Liver (tissue), 9 donors: ENCODE measurements around the gene TMEM186. TPM values are rescaled to one million over a fixed set of nuclear protein-coding genes. Genes with fewer than 3 reads are reported as not detected.

Experiments
- DNase-seq: peaks from one replicate; pipeline ENCODE4 v3.0.0-alpha.2; 2017; ENCODE audit warnings: low spot score
- H3K27ac ChIP-seq, 2 donors: one replicate each; pipeline ENCODE4 v1.7.0; 2013; ENCODE audit warnings: inconsistent platforms in 2 of 2, low read length in 2 of 2, control low read depth in 1 of 2, low read depth in 1 of 2, mild to moderate bottlenecking in 1 of 2
- H3K27me3 ChIP-seq, 4 donors: one replicate each; pipeline versions ENCODE4 v1.6.1 to v1.7.0; 2013; ENCODE audit warnings: low read length in 3 of 4, inconsistent platforms in 1 of 4, mild to moderate bottlenecking in 1 of 4, moderate library complexity in 1 of 4; ENCODE audit not compliant: control insufficient read depth in 4 of 4, insufficient read depth in 4 of 4
- H3K36me3 ChIP-seq, 4 donors: one replicate each; pipeline versions ENCODE4 v1.6.1 to v1.7.0; 2013; ENCODE audit warnings: low read length in 3 of 4, mild to moderate bottlenecking in 3 of 4, low read depth in 1 of 4, moderate library complexity in 1 of 4; ENCODE audit not compliant: control insufficient read depth in 4 of 4, insufficient read depth in 3 of 4
- H3K4me1 ChIP-seq, 4 donors: one replicate each; pipeline versions ENCODE4 v1.6.1 to v1.7.0; 2013; ENCODE audit warnings: low read length in 3 of 4, mild to moderate bottlenecking in 3 of 4, moderate library complexity in 1 of 4; ENCODE audit not compliant: control insufficient read depth in 4 of 4, insufficient read depth in 4 of 4
- H3K4me3 ChIP-seq, 3 donors: one replicate each; pipeline versions ENCODE4 v1.6.1 to v1.7.0; 2013; ENCODE audit warnings: low read length in 3 of 3, control low read depth in 1 of 3, low read depth in 1 of 3, mild to moderate bottlenecking in 1 of 3
- H3K9ac ChIP-seq, 2 donors: one replicate each; pipeline ENCODE4 v1.7.0; 2013; ENCODE audit warnings: low read length in 2 of 2, mild to moderate bottlenecking in 2 of 2, moderate library complexity in 2 of 2, control low read depth in 1 of 2, low read depth in 1 of 2
- H3K9me3 ChIP-seq, 4 donors: one replicate each; pipeline versions ENCODE4 v1.6.1 to v1.7.0; 2013; ENCODE audit warnings: low read length in 3 of 4; ENCODE audit not compliant: control insufficient read depth in 4 of 4
- CTCF ChIP-seq: fragments of 150-350 bp; IDR thresholded peaks from 2 replicates; pipeline ENCODE4 v1.5.1; 2017; ENCODE audit warnings: improper control_type of control experiment, low read depth, low read length; ENCODE audit not compliant: missing input control
- EGR1 ChIP-seq, 2 donors: IDR thresholded peaks; 2 replicates each; pipeline ENCODE4 v1.6.1; 2016 to 2018; ENCODE audit warnings: antibody characterized with exemption in 2 of 2, low read depth in 2 of 2
- FOXA1 ChIP-seq: IDR thresholded peaks from 2 replicates; pipeline ENCODE4 v1.6.1; 2016; ENCODE audit warnings: antibody characterized with exemption
- FOXA2 ChIP-seq: IDR thresholded peaks from 2 replicates; pipeline ENCODE4 v1.6.1; 2016; ENCODE audit warnings: antibody characterized with exemption
- GABPA ChIP-seq, 2 donors: IDR thresholded peaks in 1 of 2; conservative IDR thresholded peaks in 1 of 2; 2 replicates each; pipeline ENCODE4 v1.6.1; 2016; ENCODE audit warnings: antibody characterized with exemption in 2 of 2, mild to moderate bottlenecking in 1 of 2, moderate library complexity in 1 of 2
- HNF4A ChIP-seq, 2 donors: conservative IDR thresholded peaks; 2 replicates each; pipeline ENCODE4 v1.6.1; 2016; ENCODE audit warnings: antibody characterized with exemption in 2 of 2, mild to moderate bottlenecking in 2 of 2
- HNF4G ChIP-seq: IDR thresholded peaks from 2 replicates; pipeline ENCODE4 v1.6.1; 2016; ENCODE audit warnings: antibody characterized with exemption
- JUND ChIP-seq, 2 donors: IDR thresholded peaks; 2 replicates each; pipeline ENCODE4 v1.6.1; 2016; ENCODE audit warnings: antibody characterized with exemption in 2 of 2
- NR2F2 ChIP-seq: IDR thresholded peaks from 2 replicates; pipeline ENCODE4 v1.6.1; 2016; ENCODE audit warnings: antibody characterized with exemption
- RAD21 ChIP-seq, 2 donors: IDR thresholded peaks; 2 replicates each; pipeline ENCODE4 v1.6.1; 2016; ENCODE audit warnings: antibody characterized with exemption in 2 of 2, mild to moderate bottlenecking in 2 of 2
- RXRA ChIP-seq, 2 donors: IDR thresholded peaks; 2 replicates each; pipeline ENCODE4 v1.6.1; 2017 to 2018; ENCODE audit warnings: antibody characterized with exemption in 2 of 2, mild to moderate bottlenecking in 1 of 2
- SP1 ChIP-seq: IDR thresholded peaks from 2 replicates; pipeline ENCODE4 v1.6.1; 2018; ENCODE audit warnings: antibody characterized with exemption, mild to moderate bottlenecking
- TAF1 ChIP-seq: conservative IDR thresholded peaks from 2 replicates; pipeline ENCODE4 v1.6.1; 2016; ENCODE audit warnings: antibody characterized with exemption, mild to moderate bottlenecking
- YY1 ChIP-seq: IDR thresholded peaks from 2 replicates; pipeline ENCODE4 v1.6.1; 2016; ENCODE audit warnings: antibody characterized with exemption, mild to moderate bottlenecking
- ZBTB33 ChIP-seq: IDR thresholded peaks from 2 replicates; pipeline ENCODE4 v1.6.1; 2016; ENCODE audit warnings: antibody characterized with exemption
- WGBS: extraction: QIAGEN DNeasy Blood & Tissue Kit; methylation state at CpG from one replicate; pipeline ENCODE4 v1.1.7; 2013; 5-methylcytosine and 5-hydroxymethylcytosine counted together
- polyA plus RNA-seq, 2 donors: library from polyadenylated mRNA; stranded (reverse) in 1 of 2; unstranded in 1 of 2; fragments of 200-250 nt in 1 of 2; fragments of >200 nt in 1 of 2; fragmentation: Nextera tagmentation in 1 of 2; extraction: Ambion mirVana in 1 of 2; gene quantifications; one replicate each; pipeline versions ENCODE4 v1.2.1 to v1.2.3, GENCODE V29; 2013 to 2015
- total RNA-seq, 2 donors: library from RNA; depleted of rRNA; stranded (reverse); fragments of >200 nt; gene quantifications; one replicate each; pipeline ENCODE4 v1.2.3, GENCODE V29; 2014
- TF ChIP-seq, protein P1 (sequence below): IDR thresholded peaks from 2 replicates; pipeline ENCODE4 v1.6.1; 2016; ENCODE audit warnings: antibody characterized with exemption
- TF ChIP-seq, protein P2 (sequence below): IDR thresholded peaks from 2 replicates; pipeline ENCODE4 v1.6.1; 2016; ENCODE audit warnings: antibody characterized with exemption
- TF ChIP-seq, protein P3 (sequence below): IDR thresholded peaks from 2 replicates; pipeline ENCODE4 v1.6.1; 2016; ENCODE audit warnings: antibody characterized with exemption, mild to moderate bottlenecking
- donor health status: healthy.
- donor health status: healthy.
- donor health status: healthy.
- donor health status: healthy.
- donor health status: healthy.

The TMEM186 gene
- total and polyA plus RNA-seq, 4 donors = 3.3 to 11.0 (median 7.1) TPM

GRCh38 chr16:8832717-8833105 lies 35.3 kb upstream of the TMEM186 start:
- H3K27me3 ChIP-seq = no peaks in the 10 kb centered on the region
- no peak for DNase-seq
- peaks cover 8 to 26% (median 13%) of the 10 kb centered on the region in 4 donors for H3K36me3 ChIP-seq
- no peak overlapping the region for H3K27ac ChIP-seq
- H3K4me3 ChIP-seq = no peak overlapping the region
- no peak for TF ChIP-seq FOXA2
- TF ChIP-seq, protein P1, sequence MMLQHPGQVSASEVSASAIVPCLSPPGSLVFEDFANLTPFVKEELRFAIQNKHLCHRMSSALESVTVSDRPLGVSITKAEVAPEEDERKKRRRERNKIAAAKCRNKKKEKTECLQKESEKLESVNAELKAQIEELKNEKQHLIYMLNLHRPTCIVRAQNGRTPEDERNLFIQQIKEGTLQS = no peak
- no peak for TF ChIP-seq RXRA (IDR thresholded peaks at IDR 0.05)
- TF ChIP-seq FOXA1 = no peak
- no peak for TF ChIP-seq RAD21 (IDR thresholded peaks at IDR 0.05)
- no peaks in the 10 kb centered on the region for H3K4me1 ChIP-seq
- no peaks in the 10 kb centered on the region for H3K9me3 ChIP-seq
- 86% methylated on average over 16 of the region's 16 CpGs for WGBS
- no peak overlapping the region for H3K9ac ChIP-seq

- TF ChIP-seq EGR1 (IDR thresholded peaks at IDR 0.05; ENCODE audit: low read depth in 2 of 2) = no peak
- no peak for TF ChIP-seq GABPA (IDR thresholded peaks at IDR 0.05 in 1 of 2, conservative IDR thresholded peaks at IDR 0.05 in 1 of 2)
- TF ChIP-seq HNF4A (conservative IDR thresholded peaks at IDR 0.05) = no peak
- no peak for TF ChIP-seq FOXA1
- no peak for TF ChIP-seq NR2F2
- no peak for TF ChIP-seq JUND (IDR thresholded peaks at IDR 0.05)
- no peak for TF ChIP-seq RXRA (IDR thresholded peaks at IDR 0.05)
- no peak for TF ChIP-seq CTCF
- TF ChIP-seq YY1 = no peak
- TF ChIP-seq ZBTB33 = no peak
- TF ChIP-seq FOXA2 = no peak
- TF ChIP-seq, protein P2, sequence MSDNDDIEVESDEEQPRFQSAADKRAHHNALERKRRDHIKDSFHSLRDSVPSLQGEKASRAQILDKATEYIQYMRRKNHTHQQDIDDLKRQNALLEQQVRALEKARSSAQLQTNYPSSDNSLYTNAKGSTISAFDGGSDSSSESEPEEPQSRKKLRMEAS = no peak
- TF ChIP-seq, protein P1 = no peak
- no peak for TF ChIP-seq HNF4G
- TF ChIP-seq SP1 = no peak
- TF ChIP-seq, protein P3, sequence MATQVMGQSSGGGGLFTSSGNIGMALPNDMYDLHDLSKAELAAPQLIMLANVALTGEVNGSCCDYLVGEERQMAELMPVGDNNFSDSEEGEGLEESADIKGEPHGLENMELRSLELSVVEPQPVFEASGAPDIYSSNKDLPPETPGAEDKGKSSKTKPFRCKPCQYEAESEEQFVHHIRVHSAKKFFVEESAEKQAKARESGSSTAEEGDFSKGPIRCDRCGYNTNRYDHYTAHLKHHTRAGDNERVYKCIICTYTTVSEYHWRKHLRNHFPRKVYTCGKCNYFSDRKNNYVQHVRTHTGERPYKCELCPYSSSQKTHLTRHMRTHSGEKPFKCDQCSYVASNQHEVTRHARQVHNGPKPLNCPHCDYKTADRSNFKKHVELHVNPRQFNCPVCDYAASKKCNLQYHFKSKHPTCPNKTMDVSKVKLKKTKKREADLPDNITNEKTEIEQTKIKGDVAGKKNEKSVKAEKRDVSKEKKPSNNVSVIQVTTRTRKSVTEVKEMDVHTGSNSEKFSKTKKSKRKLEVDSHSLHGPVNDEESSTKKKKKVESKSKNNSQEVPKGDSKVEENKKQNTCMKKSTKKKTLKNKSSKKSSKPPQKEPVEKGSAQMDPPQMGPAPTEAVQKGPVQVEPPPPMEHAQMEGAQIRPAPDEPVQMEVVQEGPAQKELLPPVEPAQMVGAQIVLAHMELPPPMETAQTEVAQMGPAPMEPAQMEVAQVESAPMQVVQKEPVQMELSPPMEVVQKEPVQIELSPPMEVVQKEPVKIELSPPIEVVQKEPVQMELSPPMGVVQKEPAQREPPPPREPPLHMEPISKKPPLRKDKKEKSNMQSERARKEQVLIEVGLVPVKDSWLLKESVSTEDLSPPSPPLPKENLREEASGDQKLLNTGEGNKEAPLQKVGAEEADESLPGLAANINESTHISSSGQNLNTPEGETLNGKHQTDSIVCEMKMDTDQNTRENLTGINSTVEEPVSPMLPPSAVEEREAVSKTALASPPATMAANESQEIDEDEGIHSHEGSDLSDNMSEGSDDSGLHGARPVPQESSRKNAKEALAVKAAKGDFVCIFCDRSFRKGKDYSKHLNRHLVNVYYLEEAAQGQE = no peak
- no peak for TF ChIP-seq TAF1
- no peaks in the 10 kb centered on the region for H3K9me3 ChIP-seq
- H3K36me3 ChIP-seq = peaks cover 8 to 26% (median 13%) of the 10 kb centered on the region in 4 donors
- H3K4me1 ChIP-seq = no peaks in the 10 kb centered on the region
- DNase-seq = no peak
- H3K4me3 ChIP-seq = no peak overlapping the region
- H3K27me3 ChIP-seq = no peaks in the 10 kb centered on the region
- H3K27ac ChIP-seq = no peak overlapping the region
- H3K9ac ChIP-seq = no peak overlapping the region
- 94% methylated on average over 18 of the region's 18 CpGs for WGBS
These were observed 34.7 kb upstream of the TMEM186 start for GRCh38 chr16:8831871-8832716.
